ENCODE data around the gene ZNF217. TPM values are rescaled to one million over a fixed set of nuclear protein-coding genes. Genes with fewer than 3 reads are reported as not detected.

Gene ZNF217
- total RNA-seq, 4 donors from 2014 or later: 37.8 to 67.6 (median 50.5) TPM

DNA sequence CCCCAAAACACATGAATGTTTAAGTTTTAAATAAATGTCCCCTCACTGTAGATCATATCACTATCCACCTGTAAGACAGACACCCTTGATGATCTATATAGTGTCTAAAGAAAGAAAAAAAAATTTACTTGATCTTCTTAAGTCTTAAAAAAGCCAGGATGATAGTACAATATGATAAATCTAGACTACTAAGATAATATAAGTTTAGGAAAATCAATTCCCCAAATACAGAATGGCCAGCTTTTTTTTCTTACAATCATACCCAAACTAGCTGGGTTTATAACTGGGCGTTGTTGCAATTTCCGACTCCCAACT lies 14.4 kb downstream of the ZNF217 start:
- TF ChIP-seq, protein P1, sequence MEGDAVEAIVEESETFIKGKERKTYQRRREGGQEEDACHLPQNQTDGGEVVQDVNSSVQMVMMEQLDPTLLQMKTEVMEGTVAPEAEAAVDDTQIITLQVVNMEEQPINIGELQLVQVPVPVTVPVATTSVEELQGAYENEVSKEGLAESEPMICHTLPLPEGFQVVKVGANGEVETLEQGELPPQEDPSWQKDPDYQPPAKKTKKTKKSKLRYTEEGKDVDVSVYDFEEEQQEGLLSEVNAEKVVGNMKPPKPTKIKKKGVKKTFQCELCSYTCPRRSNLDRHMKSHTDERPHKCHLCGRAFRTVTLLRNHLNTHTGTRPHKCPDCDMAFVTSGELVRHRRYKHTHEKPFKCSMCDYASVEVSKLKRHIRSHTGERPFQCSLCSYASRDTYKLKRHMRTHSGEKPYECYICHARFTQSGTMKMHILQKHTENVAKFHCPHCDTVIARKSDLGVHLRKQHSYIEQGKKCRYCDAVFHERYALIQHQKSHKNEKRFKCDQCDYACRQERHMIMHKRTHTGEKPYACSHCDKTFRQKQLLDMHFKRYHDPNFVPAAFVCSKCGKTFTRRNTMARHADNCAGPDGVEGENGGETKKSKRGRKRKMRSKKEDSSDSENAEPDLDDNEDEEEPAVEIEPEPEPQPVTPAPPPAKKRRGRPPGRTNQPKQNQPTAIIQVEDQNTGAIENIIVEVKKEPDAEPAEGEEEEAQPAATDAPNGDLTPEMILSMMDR (IDR thresholded peaks at IDR 0.05): no peak
- no peak for TF ChIP-seq POLR2A (IDR thresholded peaks at IDR 0.05)
- intact Hi-C loops (cut with DNase I; ENCODE audit: low total_unique reads): loop anchor here (5.0 kb wide), 1 partner anchor 363 kb away; no protein-coding TSS in a partner anchor
- 12 to 19% methylated on average over 2 of the region's 2 CpGs for WGBS, 2 donors
- no peak for DNase-seq (ENCODE audit: low spot score in 2 of 2)
- no peak overlapping the region for H3K4me3 ChIP-seq (ENCODE audit: low read depth, poor library complexity, severe bottlenecking)

DNA sequence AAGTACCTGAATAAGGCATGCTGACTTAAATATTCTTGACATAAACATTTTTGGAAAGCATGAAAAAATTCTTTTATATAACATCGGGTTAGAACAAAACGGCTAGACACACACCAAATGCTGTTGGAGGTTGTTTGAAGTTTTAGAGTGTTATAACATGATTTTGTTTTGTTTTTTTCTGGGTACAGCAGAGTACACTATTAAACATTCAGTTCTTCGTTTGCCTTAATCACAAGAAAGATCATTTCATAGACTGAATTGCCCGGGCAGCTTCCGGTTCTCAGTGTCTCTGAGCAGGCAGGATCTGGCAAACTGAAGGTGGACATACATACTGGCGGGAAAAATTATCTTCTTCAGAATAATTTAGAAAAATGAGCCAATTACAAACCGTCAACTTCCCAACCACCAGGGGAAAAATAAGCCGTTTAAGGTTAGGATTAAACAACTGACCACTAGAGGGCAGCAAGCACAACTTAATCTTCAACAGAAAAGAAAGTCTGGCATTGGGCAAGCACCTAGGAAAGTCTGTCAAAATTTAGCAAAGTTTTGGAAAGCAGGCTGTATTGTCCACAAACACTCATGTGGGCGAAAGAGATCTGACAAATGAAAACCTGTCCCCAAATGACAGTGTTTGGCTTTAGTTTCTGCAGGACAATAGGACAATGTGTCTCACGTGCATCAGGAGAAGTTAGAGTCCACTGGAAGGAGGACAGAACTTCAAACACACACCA lies 15.0 kb downstream of the ZNF217 start:
- intact Hi-C loops (cut with DNase I; ENCODE audit: low total_unique reads): loop anchor here (5.0 kb wide), 1 partner anchor 364 kb away; no protein-coding TSS in a partner anchor
- DNase-seq (ENCODE audit: low spot score in 2 of 2): peak; percentile 75 to 85
- 7 to 10% methylated on average over 10 of the region's 10 CpGs for WGBS, 2 donors
- H3K4me3 ChIP-seq (ENCODE audit: low read depth, poor library complexity, severe bottlenecking): no peak overlapping the region
- TF ChIP-seq, protein P1 (IDR thresholded peaks at IDR 0.05): peak in 1 of 3 donors; percentile 96
- TF ChIP-seq POLR2A (IDR thresholded peaks at IDR 0.05): no peak

DNA sequence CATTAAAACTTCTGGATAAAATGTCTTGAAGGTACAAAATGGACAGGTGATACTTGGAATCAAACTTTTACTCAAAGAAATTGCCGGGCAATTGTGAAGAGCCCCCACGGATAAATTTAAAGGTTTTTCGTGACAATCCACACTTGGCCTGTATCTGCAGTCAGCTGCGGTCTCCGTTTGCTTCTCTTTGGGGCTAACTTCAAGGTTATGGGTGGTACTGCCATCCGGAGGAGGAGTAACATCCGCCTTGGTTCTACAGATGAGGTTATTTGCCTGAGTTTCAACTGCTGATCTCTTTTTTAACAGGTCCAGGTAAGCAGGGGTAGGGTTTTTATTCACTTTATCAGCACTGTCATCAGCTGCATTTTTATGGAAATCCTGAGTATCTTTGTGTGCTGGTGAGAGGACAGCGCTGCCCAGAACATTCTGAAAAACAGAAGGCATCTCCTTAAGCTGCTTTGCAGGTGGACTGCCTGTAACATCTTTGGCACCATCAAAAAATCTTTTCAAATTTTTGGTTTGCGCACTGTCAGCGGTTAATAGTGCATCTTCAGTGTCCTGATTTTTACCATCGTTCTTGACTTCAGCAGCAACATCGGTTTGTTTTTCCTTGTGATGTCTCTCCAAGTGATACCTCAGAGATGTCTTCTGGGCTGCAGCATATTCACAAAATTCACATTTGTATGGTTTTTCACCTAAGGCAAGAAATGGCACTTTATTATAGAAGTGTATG lies 16.9 kb downstream of the ZNF217 start:
- 82 to 85% methylated on average over 12 of the region's 12 CpGs for WGBS, 2 donors
- peak in 1 of 2 donors; percentile 58 for DNase-seq (ENCODE audit: low spot score in 2 of 2)
- intact Hi-C loops (cut with DNase I; ENCODE audit: low total_unique reads): loop anchor here (5.0 kb wide), 1 partner anchor 366 kb away; no protein-coding TSS in a partner anchor
- TF ChIP-seq, protein P1 (IDR thresholded peaks at IDR 0.05): no peak
- TF ChIP-seq POLR2A (IDR thresholded peaks at IDR 0.05): no peak
- H3K4me3 ChIP-seq (ENCODE audit: low read depth, poor library complexity, severe bottlenecking): no peak overlapping the region

DNA sequence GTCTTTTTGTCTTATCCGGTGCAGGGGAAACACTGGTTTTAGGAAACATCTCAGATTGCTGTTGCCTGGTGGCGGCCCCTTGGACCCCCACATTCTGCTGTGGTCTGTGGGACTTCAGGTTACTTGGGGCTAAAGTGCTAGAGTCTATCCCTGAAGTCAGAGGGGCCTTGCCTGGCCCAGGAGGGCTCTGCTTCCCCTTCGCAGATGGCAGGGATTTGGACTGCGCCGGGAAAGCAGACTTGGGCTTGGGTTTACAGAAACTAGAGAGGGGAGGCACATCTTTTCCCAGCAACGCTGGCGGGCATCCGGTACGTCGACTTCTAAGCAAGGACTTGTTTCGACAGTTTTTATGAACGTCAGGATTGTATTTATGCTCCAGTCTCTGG lies 17.5 kb downstream of the ZNF217 start:
- intact Hi-C loops (cut with DNase I; ENCODE audit: low total_unique reads): loop anchor here (5.0 kb wide), 1 partner anchor 366 kb away; no protein-coding TSS in a partner anchor
- TF ChIP-seq, protein P1 (IDR thresholded peaks at IDR 0.05): no peak
- no peak for TF ChIP-seq POLR2A (IDR thresholded peaks at IDR 0.05)
- DNase-seq (ENCODE audit: low spot score in 2 of 2): peak in 1 of 2 donors; percentile 80
- 75 to 89% methylated on average over 12 of the region's 12 CpGs for WGBS, 2 donors
- no peak overlapping the region for H3K4me3 ChIP-seq (ENCODE audit: low read depth, poor library complexity, severe bottlenecking)

DNA sequence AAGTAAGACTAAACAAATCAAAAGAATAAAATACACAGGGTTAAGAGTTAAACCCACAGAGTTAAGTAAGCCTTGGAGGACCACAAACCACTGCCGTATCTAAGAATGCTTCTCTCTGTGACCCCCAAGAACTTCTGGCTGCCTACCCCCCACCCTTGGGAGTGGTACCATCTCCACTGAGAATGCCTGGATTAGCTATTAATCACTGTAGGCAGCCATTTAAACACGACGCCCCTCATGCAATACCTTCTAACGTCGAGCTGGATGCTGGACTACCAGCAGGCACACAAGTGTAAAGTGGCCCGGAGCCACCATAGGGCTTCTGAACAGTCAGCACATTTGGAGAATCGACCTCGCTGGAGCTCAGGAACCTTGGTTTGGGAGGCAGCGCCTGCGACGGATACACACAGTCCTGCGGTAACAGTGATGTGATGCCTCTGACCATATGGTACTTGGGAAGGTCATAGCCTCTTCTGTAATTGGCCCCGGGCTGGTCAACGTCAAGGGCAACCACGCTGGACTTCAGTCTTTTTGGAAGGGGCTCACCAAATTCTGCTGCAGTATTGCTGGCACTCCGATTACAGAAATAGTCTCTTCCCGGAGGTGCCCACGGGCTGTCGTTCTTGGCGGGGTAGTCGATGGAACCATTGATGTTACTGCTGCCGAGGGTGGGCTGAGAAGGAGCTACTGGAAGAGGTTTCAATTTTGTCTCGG lies 18.0 kb downstream of the ZNF217 start:
- DNase-seq (ENCODE audit: low spot score in 2 of 2): peak in 1 of 2 donors; percentile 81
- TF ChIP-seq, protein P1 (IDR thresholded peaks at IDR 0.05): no peak
- TF ChIP-seq POLR2A (IDR thresholded peaks at IDR 0.05): no peak
- 82 to 85% methylated on average over 23 of the region's 23 CpGs for WGBS, 2 donors
- H3K4me3 ChIP-seq (ENCODE audit: low read depth, poor library complexity, severe bottlenecking): no peak overlapping the region
- intact Hi-C loops (cut with DNase I; ENCODE audit: low total_unique reads): loop anchor here (5.0 kb wide), 1 partner anchor 367 kb away; no protein-coding TSS in a partner anchor
